ENCODE measurements around the gene PRR23A. TPM values are rescaled to one million over a fixed set of nuclear protein-coding genes. Genes with fewer than 3 reads are reported as not detected.
"Not testable (repeated sequence)": the region's sequence is repeated elsewhere in the genome, so short reads cannot be mapped to it uniquely, and the experiment has no call there.

PRR23A gene
- total RNA-seq (2014; rRNA removed; shearing (Covaris generic); ENCODE audit: low replicate concordance): not detected in 2 replicates

- no peaks in the 10 kb centered on the region for H3K36me3 ChIP-seq
- H3K4me3 ChIP-seq: no peak within 1 kb of the TSS
- H3K27me3 ChIP-seq: no peaks in the 10 kb centered on the region
- peaks cover 9% of the 10 kb centered on the region; the same call in 1 of the 2 replicates for H3K9me3 ChIP-seq
- no peak for DNase-seq
Measured at GRCh38 chr3:139006051-139006716, at the start of gene PRR23A. PRR23A (minus strand) TSS chr3:139006268; CDS start chr3:139006268, 0 bp downstream.

- Histone ChIP-seq H3K4me3 (no peak overlapping the region), H3K36me3 (no peaks in the 10 kb centered on the region), H3K9me3 (no peaks in the 10 kb centered on the region), H3K27me3 (no peaks in the 10 kb centered on the region)
- no peak for DNase-seq
Measured at GRCh38 chr3:139052802-139053600, 46.9 kb upstream of the PRR23A start.

- Histone ChIP-seq H3K9me3 (no peaks in the 10 kb centered on the region), H3K4me3 (no peak within 1 kb of the TSS), H3K27me3 (0 out of 2 replicates have a peak, but pooled peaks cover 2% of the 10 kb centered on the region), H3K36me3 (no peaks in the 10 kb centered on the region)
- no peak for DNase-seq
Measured at GRCh38 chr3:139044366-139045210, 38.5 kb upstream of the PRR23A start, which contains the start of gene PRR23C. PRR23C (minus strand) TSS chr3:139044892; CDS start chr3:139044620, 272 bp downstream.

GRCh38 chr3:139043554-139044365, 37.7 kb upstream of the PRR23A start:
- no peak for DNase-seq
- Histone ChIP-seq H3K36me3 (no peaks in the 10 kb centered on the region), H3K9me3 (no peaks in the 10 kb centered on the region), H3K27me3 (0 out of 2 replicates have a peak, but pooled peaks cover 2% of the 10 kb centered on the region), H3K4me3 (no peak overlapping the region)

- H3K36me3 ChIP-seq: no peaks in the 10 kb centered on the region
- H3K4me3 ChIP-seq: no peak overlapping the region
- H3K9me3 ChIP-seq: no peaks in the 10 kb centered on the region
- no peak for DNase-seq
- H3K27me3 ChIP-seq: 0 out of 2 replicates have a peak, but pooled peaks cover 2% of the 10 kb centered on the region
Measured at GRCh38 chr3:139037478-139037877, 31.4 kb upstream of the PRR23A start.

- Histone ChIP-seq H3K4me3 (no peak overlapping the region), H3K9me3 (peaks cover 21% of the 10 kb centered on the region), H3K36me3 (no peaks in the 10 kb centered on the region), H3K27me3 (no peaks in the 10 kb centered on the region)
- no peak for DNase-seq
Measured at GRCh38 chr3:139032326-139033002, 26.4 kb upstream of the PRR23A start.

- peaks cover 21% of the 10 kb centered on the region for H3K9me3 ChIP-seq
- H3K27me3 ChIP-seq, DNase-seq, H3K4me3 ChIP-seq, H3K36me3 ChIP-seq: not testable (repeated sequence)
Measured at GRCh38 chr3:139030576-139030975, 24.5 kb upstream of the PRR23A start.

GRCh38 chr3:139024968-139025367, 18.9 kb upstream of the PRR23A start:
- no peak for DNase-seq
- no peak overlapping the region for H3K4me3 ChIP-seq
- no peaks in the 10 kb centered on the region for H3K27me3 ChIP-seq
- H3K9me3 ChIP-seq: peaks cover 4% of the 10 kb centered on the region
- no peaks in the 10 kb centered on the region for H3K36me3 ChIP-seq

- DNase-seq: no peak
- no peaks in the 10 kb centered on the region for H3K27me3 ChIP-seq
- no peaks in the 10 kb centered on the region for H3K36me3 ChIP-seq
- H3K4me3 ChIP-seq: no peak within 1 kb of the TSS
- H3K9me3 ChIP-seq: no peaks in the 10 kb centered on the region
Measured at GRCh38 chr3:139020868-139021234, 14.8 kb upstream of the PRR23A start, which contains the start of gene PRR23B. PRR23B (minus strand) TSS chr3:139020926; CDS start chr3:139020661, 265 bp downstream.

GRCh38 chr3:139020036-139020867, 14.2 kb upstream of the PRR23A start:
- Histone ChIP-seq H3K4me3 (no peak overlapping the region), H3K27me3 (no peaks in the 10 kb centered on the region), H3K9me3 (no peaks in the 10 kb centered on the region), H3K36me3 (no peaks in the 10 kb centered on the region)
- no peak for DNase-seq

GRCh38 chr3:139016430-139017048, 10.5 kb upstream of the PRR23A start:
- no peak for DNase-seq
- Histone ChIP-seq H3K4me3 (no peak overlapping the region), H3K9me3 (peaks cover 11% of the 10 kb centered on the region), H3K27me3 (peaks cover 2% of the 10 kb centered on the region), H3K36me3 (no peaks in the 10 kb centered on the region)

- Histone ChIP-seq H3K36me3 (no peaks in the 10 kb centered on the region), H3K4me3 (no peak overlapping the region), H3K9me3 (peaks cover 9% of the 10 kb centered on the region; the same call in 1 of the 2 replicates), H3K27me3 (no peaks in the 10 kb centered on the region)
- no peak for DNase-seq
Measured at GRCh38 chr3:139005356-139005993, 593 bp downstream of the PRR23A start.

- H3K27me3 ChIP-seq: peaks cover 18% of the 10 kb centered on the region
- no peak overlapping the region for H3K4me3 ChIP-seq
- DNase-seq: no peak
- H3K36me3 ChIP-seq: no peaks in the 10 kb centered on the region
- H3K9me3 ChIP-seq: peaks cover 2% of the 10 kb centered on the region; the same call in 1 of the 2 replicates
Measured at GRCh38 chr3:138995706-138996105, 10.4 kb downstream of the PRR23A start.

GRCh38 chr3:138987181-138987580, 18.9 kb downstream of the PRR23A start:
- Histone ChIP-seq H3K36me3 (no peaks in the 10 kb centered on the region), H3K27me3 (peaks cover 3% of the 10 kb centered on the region; the same call in 1 of the 2 replicates), H3K9me3 (no peaks in the 10 kb centered on the region), H3K4me3 (no peak overlapping the region)
- DNase-seq: no peak

Measured in MG63 (cell line).